DMS114 treated with DMSO at 0.1 percent for 48 hours (cell line): Measurements from ENCODE around the gene KIF1B.
"Not testable (repeated sequence)": the region's sequence is repeated elsewhere in the genome, so short reads cannot be mapped to it uniquely, and the experiment has no call there.

Experiments used
- DNase-seq: peaks from one replicate; lab custom pipeline; 2025; ENCODE audit not compliant: unreplicated experiment; lab: John Stamatoyannopoulos, UW

The KIF1B gene

DNA sequence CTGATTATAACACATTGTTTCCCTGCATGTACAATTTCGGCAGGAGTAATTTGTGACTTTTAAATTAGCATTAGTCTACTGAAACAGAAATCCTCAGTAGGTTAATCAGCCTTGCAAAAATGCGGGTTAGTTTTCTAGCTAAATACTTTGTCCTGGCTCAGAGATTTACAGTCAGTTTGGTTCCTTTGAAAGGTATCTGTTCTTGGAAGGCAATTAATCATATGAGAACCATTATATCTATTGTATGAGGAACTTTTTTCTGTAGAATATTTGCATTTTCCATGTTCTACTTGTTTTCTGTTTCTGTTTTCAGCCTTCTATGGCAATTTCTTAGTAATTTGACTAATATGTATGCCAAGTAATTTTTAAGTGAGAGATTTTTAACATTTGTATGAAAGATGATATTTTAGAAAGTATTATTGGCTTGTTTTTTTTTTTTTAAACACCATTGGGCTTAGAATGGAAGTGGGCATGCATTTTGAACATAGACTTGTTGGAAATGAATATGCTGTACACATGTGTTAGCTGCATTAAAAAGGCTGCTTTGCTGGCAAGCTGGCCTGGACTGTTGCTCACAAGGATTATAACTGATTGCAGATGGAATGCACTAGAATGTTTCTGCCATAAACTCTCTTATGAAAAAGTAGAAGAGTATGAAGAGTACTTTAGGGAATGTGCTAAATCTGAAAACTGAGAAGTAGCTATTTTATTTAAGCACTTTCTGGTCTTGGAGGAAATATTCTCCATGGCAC, 26.2 kb downstream of the KIF1B start:
- DNase-seq: no peak

GRCh38 chr1:10237157-10237539, 26.8 kb downstream of the KIF1B start:
- no peak for DNase-seq

- DNase-seq: no peak
Measured at GRCh38 chr1:10242135-10242534, 31.8 kb downstream of the KIF1B start.

- DNase-seq: no peak
Measured at GRCh38 chr1:10242811-10243210, 32.4 kb downstream of the KIF1B start.

DNA sequence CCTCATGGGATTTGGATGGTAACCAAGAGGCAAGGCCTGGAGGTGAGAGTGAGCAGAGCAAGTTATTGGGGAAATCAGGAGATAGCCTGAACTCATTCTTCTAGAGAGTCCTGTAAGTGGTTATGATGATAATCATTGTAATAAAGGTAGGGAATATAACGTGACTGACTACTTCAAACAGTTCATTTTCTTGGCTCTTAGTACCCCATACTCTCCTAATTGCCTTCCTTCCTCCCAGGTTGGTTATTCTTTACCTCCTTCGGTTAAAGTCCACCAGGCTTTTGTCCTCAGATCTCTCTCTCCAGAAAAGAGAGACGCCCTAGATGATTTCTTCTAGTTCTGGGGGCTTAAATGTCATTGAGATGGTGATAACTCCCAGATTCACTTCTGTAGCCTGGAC, 35.3 kb downstream of the KIF1B start:
- no peak for DNase-seq

GRCh38 chr1:10249808-10250457, 39.6 kb downstream of the KIF1B start:
- no peak for DNase-seq

GRCh38 chr1:10250663-10251062, 40.3 kb downstream of the KIF1B start:
- DNase-seq: no peak

DNA sequence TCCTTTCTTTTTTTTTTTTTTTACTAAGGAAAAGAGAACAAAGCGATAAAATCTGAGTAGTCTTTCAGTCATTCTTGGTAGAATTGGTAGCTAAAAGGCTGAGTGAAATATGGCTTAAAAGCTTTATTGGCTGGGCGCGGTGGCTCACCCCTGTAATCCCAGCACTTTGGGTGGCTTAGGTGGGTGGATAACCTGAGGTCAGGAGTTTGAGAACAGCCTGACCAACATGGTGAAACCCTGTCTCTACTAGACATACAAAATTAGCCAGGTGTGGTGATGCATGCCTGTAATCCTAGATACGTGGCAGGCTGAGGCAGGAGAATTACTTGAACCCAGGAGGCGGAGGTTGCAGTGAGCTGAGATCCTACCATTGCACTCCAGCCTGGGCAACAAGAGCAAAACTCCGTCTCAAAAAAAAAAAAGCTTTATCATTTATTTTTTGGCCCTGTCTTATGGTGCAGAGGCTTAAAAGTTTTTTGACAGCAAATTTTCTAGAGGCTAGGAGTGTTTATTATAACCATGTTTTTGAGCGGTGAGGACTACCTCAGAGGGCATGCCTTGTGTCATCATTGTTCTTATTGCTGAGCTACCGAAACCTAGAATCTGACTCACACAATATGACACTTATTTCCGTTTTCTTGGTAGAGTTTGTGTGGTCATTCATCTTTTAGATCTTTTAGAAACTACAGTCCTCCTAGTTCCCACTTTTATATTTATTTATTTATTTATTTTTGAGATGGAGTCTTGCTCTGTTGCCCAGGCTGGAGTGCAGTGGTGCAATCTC, 41.1 kb downstream of the KIF1B start:
- not testable (repeated sequence) for DNase-seq

GRCh38 chr1:10252508-10252907, 42.1 kb downstream of the KIF1B start:
- DNase-seq: no peak

GRCh38 chr1:10253149-10253548, 42.8 kb downstream of the KIF1B start:
- no peak for DNase-seq

DNA sequence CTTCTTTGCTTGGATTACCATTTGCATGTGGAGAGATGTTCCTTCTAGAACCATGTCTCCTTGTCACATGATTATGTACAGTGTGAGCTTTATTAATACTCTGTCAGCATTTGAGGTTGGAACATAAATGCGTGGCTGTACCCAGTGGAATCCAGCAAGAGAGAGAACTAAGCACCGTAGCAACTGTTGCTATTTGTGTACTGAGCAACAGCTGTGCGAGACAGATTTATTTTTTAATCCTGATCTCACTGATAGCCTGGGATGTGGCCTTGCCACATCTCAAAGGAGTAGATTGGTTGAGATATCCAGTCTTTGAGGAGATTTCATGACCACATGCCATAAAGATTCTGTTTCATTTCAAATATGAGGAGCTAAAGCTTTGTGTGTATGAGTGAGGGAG, 43.4 kb downstream of the KIF1B start:
- DNase-seq: no peak

DNA sequence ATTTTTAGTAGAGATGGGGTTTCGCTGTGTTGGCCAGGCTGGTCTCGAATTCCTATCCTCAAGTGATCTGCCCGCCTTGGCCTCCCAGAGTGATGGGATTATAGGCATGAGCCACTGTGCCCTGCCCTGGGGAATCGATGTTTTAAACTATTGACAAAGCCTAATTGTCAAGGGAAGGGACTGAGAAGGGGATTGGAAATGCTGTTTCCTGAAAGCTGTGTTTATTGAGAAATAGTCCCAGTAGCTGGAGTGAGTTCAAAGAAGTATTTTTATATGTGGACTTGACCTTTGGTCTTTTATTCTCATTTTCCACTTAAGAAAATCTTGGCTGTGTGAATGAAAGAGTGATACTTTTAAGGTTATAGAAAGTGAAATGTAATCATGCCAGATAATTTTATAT, 47.5 kb downstream of the KIF1B start:
- no peak for DNase-seq

DNA sequence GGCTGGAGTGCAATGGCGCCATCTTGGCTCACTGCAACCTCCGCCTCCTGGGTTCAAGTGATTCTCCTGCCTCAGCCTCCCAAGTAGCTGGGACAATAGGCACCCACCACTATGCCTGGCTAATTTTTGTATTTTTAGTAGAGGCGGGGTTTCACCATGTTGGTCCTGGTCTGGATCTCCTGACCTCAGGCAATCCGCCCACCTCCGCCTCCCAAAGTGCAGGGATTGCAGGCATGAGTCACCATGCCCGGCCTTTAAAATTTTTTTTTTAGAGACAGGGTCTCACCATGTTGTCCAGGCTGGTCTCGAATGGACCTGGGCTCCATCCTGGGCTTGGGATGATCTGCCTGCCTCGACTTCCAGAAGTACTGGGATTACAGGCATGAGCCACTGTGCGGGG, 49.2 kb downstream of the KIF1B start:
- DNase-seq: not testable (repeated sequence)

- DNase-seq: no peak
Measured at GRCh38 chr1:10263450-10264082, 53.2 kb downstream of the KIF1B start.

- DNase-seq: no peak
Measured at GRCh38 chr1:10265027-10265426, 54.7 kb downstream of the KIF1B start.

DNA sequence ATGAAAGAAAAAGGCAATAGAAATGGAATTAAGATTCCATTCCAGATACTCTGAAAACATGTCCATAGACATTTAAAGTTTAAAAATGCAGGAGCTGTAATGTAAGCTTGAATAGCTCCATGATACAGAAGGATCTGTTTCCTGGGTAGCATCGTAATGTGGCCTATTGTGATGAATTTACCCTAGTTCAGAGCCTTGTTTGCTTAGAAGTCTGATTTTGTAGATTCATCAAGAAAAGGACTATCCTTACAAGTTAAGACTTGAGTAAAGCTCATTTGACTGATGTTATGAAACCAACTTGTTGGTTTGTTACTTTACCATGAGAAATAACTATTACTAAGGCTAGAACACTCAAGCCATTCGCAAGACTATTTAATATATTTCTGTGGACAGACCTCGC, 55.5 kb downstream of the KIF1B start:
- DNase-seq: no peak

DNA sequence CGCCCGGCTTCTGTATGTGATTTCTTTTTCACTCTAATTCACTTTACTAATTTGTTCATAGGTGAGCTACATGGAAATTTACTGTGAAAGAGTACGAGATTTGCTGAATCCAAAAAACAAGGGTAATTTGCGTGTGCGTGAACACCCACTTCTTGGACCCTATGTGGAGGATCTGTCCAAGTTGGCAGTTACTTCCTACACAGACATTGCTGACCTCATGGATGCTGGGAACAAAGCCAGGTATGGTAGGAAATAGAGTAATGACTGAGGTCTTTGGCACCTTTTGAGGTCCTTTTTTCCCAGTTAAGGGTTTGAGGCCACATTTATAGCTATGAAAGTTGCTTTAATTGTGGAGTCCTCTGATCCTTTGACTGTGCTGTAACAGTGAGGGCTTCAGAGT, 56.9 kb downstream of the KIF1B start:
- DNase-seq: no peak

DNA sequence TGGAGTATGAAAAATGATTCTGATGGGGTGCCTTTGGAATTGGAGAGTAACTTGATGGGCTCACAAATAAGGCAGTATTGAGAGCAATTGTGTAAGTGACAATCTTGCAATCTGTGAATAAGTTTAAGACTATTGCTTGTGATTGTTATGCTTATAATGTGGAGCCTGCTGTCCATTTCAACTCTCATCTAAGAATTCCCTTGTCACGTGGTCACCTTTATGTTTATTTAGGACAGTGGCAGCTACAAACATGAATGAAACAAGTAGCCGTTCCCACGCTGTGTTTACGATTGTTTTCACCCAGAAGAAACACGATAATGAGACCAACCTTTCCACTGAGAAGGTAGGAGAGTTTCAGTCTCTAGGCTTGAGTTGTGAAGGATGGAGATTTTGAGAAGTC, 57.6 kb downstream of the KIF1B start:
- no peak for DNase-seq

DNA sequence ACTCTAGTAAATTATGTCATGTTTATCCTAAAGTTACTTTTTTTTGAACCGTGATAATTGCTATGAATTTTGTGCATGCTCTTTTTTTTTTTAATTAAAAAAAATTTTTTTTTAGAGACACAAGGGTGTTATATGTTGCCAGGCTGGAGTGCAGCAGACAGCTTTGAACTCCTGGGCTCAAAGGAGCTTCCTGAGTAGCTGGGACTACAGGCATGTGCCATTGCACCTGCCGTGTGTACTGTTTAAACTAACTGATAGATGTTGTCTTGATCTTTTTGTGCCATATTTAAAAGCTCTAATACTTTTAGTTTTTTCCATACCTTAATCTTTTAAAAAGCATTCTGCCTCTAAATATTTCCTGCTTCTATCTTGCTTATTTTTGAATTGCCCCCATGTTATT, 60.7 kb downstream of the KIF1B start:
- no peak for DNase-seq

DNA sequence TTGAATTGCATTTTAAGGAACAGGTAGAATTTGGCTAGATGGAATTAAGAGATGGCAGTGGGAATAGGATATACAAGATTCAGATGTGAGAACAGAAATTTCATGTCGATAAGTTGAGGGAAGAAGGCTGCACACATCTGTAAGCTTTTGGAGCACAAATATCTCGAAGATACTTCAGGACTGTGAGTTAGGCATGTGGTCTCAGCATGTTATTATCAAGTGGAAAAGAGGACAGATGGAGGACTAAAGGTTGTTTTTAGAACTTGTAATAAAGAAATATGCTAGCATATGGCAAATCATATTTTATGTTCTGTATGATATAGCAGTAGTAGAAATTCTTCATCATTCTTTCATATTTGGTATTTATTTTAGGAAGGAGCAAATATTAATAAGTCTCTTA, 61.5 kb downstream of the KIF1B start:
- no peak for DNase-seq

GRCh38 chr1:10272274-10272673, 61.9 kb downstream of the KIF1B start:
- no peak for DNase-seq

DNA sequence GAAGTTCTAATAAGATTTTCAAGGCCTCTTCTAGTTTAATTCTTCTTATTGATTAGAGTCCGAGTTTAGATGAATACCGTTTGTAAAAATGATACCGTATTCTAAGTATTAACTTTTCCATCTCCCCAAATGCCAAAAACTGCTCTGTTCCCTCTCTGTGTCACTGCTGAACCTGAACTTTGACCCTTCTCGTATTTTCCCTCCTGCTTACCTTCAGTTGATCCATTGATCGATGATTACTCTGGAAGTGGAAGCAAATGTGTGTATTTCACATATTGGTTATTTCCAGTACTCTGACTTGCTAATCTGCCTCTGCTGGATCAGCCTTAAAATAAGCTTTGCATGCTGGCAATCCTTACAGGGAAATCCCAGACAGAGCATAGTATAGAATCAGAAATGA, 68.5 kb downstream of the KIF1B start:
- DNase-seq: no peak
